Measurements from ENCODE around the gene PEX5L.
"Not testable (repeated sequence)": the region's sequence is repeated elsewhere in the genome, so short reads cannot be mapped to it uniquely, and the experiment has no call there.

PEX5L gene

GRCh38 chr3:180008318-180008717 lies 28.4 kb downstream of the PEX5L start:
- DNase-seq, result not testable (repeated sequence)

- no peak for DNase-seq
These were observed 32.2 kb downstream of the PEX5L start for GRCh38 chr3:180004542-180004941.

DNA sequence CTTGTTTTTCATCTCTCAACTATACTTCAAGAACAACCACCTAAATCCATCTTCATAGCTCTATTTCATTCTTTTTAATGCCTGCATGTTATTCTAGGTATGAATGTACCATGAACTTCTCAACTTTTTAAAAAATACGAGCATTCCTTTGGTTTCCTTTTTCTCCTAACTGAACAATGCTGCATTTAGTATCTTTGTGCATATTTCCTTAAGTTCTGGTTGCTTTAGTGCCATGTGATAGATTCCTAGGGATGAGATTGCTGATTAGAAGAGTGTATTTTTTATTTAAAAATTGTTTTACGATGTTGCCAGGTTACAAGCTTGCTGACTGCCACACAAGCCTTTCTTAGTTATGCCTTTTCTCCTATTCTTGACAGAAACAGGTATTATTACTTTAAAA lies 34.7 kb downstream of the PEX5L start:
- no peak for DNase-seq

- no peak for DNase-seq
These were observed 36.2 kb downstream of the PEX5L start for GRCh38 chr3:180000500-180000899.

DNA sequence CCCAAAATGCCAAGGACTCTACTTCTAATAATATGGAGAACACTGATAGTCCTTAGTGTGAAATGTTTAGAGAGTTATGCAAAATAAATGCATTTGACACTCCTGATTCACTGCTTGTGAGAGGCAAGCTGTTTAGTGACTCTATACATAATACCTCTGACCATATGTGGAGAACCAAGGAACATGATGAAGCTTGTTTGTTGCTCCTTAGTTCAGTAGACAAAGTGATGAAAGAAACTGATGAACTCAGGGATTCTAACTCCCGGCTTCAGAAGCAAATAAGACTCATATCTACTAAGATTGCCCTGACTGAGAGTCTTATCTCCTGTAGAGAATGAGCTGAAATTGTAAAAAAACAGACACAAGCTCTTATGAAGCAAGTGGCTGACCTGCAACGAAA lies 41.3 kb downstream of the PEX5L start:
- DNase-seq, result no peak

- no peak for DNase-seq
These were observed 44.9 kb downstream of the PEX5L start for GRCh38 chr3:179991883-179992282.

DNA sequence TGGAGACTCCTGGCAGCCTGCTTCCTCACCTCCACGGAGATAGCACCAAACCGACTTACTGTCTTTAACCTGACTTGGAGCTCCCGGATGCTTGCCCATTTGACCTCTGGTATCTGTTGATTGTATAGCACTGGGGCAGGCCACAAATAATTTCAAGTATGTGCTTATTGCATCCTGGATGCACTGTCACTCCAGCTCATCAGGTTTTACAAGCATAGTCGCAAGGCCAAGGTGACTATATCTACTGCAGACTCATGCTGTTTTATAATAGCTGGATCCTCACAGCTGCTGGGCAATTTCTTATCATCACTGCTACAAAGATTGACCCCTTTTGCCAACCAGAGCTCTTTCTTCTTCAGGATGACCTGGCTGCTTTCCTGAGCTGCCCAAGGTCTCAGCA lies 45.6 kb downstream of the PEX5L start:
- no peak for DNase-seq

- no peak for DNase-seq
These were observed 55.1 kb downstream of the PEX5L start for GRCh38 chr3:179981646-179982045.

GRCh38 chr3:179977356-179977755 lies 59.4 kb downstream of the PEX5L start:
- DNase-seq, result no peak

- DNase-seq, result no peak
These were observed 62.8 kb downstream of the PEX5L start for GRCh38 chr3:179973931-179974361.

- no peak for DNase-seq
These were observed 63.8 kb downstream of the PEX5L start for GRCh38 chr3:179972881-179973423.

GRCh38 chr3:179971280-179971679 lies 65.5 kb downstream of the PEX5L start:
- no peak for DNase-seq

DNA sequence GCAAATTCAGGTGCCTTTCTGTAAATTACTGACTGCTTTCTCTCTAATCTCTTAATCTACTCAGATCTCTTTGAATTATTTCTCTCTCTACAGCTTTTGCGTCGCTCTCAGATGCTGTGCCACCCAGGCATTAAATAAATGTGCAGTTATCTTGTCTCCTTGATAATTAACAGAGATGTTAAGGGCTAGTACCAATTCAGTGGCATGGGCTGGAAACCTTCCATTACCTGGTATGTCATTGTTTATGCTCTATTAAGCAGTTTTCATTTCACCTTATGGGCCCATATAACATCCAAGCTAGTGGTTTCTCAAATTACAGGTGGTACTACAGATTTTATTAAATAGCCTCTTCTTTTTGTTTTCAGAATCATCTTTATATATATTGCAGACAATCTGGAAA lies 66.0 kb downstream of the PEX5L start:
- no peak for DNase-seq

DNA sequence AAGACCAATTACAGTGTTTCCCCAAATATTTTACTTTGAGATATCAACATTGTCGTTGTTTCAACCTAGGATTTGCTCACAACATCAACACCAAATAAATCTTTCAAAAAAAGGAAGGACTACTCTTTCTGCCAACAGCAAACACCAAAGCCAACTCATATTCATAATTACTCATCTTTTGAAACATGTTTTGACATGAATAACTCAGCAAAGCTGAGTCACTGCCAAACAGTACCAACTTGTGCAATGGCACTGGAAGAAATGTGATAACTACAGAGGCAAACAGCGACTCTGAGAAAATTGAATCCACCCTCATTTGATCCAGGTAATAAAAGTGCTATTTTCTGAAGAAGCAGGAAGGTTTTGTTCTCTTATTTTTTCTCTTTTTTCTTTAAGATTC lies 67.2 kb downstream of the PEX5L start:
- DNase-seq, result no peak

- no peak for DNase-seq
These were observed 69.1 kb downstream of the PEX5L start for GRCh38 chr3:179967622-179968021.

- DNase-seq, result no peak
These were observed 71.8 kb downstream of the PEX5L start for GRCh38 chr3:179964890-179965289.

DNA sequence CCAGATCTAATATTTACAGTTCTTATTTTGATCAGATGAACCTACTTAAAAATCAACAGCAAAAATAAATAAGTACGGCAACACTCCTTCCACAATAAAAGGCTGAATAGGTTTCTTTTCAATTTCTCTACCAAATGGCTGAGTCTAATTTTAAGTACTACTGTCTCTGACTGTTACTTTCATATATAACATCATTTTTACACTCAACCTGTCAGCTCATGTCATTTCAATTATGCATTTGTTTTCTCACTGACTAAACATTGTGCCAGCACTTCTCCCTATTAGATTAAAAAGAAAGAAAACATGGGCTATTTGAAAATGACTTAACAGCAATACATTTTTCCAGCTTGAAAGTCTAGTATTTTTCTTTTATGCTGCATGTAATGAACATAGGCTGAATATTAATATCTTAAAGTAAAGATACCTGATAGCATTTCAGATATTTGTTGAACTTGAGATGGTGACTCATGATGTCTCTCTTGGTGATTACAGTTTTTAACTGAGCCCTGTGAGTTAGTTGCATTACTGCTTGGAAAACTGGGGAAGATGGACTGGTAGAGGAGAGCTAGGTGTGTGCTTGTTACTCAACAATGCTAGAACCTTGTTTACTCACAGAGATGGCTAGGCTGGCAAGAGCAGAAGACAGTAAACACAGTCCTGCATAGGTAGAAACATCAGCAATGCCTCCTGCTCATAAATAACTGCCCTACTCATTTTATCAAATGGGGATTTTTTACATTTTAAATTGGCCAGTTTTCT lies 73.9 kb downstream of the PEX5L start:
- DNase-seq, result no peak

DNA sequence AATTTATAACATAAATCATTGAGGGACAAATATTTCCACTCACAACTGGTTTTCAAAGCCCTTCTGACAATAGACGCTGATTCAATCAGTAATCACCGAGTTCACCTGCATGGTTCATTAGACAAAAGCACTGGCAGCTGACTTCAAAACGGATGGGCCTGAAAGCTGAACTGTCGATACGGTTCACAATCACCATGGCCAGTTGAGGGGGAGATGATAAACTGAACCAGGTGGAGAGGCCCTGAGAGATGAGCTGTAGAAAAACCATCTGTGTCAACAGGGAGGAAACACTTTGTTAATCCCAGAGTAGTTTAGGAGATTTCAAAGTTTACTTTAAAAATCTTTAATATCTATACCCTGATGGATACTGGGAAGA lies 75.0 kb downstream of the PEX5L start:
- no peak for DNase-seq

DNA sequence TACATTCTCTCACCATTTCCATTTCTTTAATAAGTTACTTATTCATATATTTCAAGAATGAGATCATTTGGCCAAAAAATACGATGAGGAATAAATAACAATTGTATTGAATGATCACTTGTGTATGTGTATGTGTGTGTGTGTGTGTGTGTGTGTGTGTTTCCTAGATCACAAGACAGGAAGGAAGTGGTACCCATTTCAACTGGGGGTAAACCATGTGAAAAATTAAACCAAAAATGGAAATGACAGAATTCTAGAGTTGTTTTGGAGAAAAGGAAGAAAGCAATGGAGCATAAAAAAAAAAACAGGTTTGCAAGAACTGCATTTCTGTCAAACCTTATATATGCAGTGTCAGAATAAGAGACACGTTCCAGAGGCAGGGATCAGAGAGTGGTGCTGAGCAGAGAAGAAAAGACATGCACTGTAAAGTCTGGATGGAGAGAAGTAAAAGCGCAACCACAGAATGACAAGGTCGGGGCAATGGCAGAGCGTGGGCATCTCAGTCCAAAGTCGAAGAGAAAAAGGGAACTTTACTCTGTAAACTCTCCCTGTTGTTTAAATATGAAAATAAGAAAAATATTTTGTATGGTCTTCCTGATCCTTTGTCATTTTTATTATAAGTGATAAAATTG lies 75.5 kb downstream of the PEX5L start:
- no peak for DNase-seq

GRCh38 chr3:179958759-179959158 lies 78.0 kb downstream of the PEX5L start:
- DNase-seq, result no peak

- DNase-seq, result no peak
These were observed 78.6 kb downstream of the PEX5L start for GRCh38 chr3:179958143-179958542.

DNA sequence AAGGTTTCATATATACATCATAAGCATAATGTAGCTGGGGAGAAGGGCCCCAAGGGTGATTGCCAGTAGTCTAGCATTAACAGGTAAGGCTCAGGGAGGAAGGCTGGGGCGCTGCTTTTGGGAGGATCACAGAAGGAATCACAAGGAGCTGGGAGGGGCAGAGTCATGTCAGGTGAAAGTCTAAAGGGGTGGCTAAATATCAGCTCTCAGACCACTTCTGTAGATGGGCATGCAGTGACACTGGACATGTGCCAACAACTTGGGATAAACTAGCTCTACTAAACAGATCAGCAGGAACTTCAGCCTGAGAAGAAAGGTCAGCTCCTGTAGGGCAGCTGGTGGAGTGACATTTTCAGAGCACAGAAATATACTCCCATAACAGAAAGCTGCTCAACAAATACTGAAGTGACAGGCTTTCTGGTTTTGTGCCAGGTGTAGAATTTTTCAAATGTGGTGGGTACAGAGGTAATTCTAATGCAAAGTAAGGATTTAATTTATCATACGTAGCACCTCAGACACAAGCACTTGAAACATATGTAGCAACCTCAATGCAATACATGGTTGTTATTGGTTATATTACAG lies 79.4 kb downstream of the PEX5L start:
- DNase-seq, result no peak

GRCh38 chr3:179956416-179956830 lies 80.3 kb downstream of the PEX5L start:
- DNase-seq, result no peak

GRCh38 chr3:179955809-179956208 lies 80.9 kb downstream of the PEX5L start:
- no peak for DNase-seq

Data from activated T-cell treated with anti-CD3 and anti-CD28 coated beads for 4 hours (primary cell).